ENCODE data around the gene TOM1.
A peak's percentile ranks its signal among the peaks of the same experiment; 100 is the strongest.
"Not testable (repeated sequence)": the region's sequence is repeated elsewhere in the genome, so short reads cannot be mapped to it uniquely, and the experiment has no call there.

Gene TOM1

DNA sequence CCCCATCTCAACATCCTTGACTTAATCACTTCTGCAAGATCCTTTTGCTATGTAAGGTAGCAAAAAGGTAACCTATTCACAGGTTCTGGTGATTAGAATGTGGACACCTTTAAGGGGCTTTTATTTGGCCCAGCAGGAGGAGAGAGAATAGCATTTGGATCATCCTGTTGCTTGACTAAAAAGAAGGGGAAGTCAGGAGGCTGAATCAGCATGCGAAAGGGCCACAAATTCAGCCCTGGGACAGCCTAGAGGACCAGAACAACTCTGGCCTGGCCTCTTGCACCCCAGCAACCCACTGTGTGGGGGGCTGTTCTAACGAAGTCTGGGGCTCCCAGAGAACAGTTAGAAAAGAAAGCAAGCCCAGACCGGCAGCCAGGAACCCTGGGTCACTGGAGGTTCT, 78.0 kb downstream of the TOM1 start:
- DNase-seq = no peak

- DNase-seq = no peak
Observed at GRCh38 chr22:35378621-35379020, 78.9 kb downstream of the TOM1 start.

DNA sequence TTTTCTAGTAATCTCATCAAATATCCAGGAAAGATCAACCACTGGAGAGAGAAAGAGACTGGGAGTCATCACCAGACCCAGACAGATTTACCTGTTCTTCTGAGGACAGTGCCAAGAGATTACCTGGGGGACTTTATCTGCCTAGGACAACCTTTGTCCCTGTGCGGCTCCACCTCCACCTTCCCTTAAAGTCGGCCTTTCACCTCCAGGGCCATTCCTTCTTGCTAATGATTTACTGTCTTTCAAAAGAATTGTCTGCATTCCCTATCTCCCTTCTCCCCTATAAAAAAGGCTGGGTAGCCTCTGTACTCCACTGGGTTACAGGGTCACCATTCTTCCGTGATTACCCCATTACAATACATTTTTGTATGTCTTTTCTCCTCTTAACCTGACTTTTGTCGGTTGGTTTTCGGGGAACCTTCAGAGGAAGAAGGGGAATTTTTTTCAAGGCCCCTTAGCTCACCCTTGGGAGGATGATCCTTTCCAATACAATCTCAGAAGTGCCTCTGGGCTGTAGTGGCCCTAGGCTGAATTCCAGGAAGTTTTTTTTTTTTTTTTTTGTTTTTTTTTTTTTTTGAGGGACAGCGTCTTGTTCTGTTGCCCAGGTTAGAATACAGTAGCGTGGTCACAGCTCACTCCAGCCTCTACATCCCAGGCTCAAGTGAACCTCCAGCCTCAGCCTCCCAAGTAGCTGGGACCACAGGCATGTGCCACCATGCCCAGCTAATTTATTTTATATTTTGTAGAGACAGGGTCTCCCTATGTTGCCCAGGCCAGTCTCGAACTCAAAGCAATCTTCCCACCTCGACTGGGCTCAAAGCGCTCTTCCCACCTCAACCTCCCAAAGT, 79.7 kb downstream of the TOM1 start:
- no peak for DNase-seq

DNA sequence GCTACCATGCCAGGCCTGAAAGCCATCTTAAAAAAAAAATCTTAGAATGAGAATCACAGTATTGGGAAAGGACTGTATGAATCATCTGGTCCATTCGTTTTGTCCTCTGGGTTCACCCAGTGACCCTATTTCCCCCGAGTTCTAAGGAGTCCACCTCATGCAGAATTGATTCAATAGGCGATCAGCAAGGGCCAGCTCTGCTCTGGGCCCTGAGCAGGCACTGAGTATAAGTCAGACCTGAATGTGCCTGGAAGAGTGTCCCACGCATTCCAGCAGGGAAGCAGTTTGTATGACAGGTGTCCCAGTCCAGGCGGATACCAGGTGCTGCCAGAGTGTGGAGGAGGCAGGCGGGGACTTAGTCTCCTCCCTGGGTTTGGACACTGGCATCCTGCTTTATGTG, 80.3 kb downstream of the TOM1 start:
- DNase-seq = no peak

DNA sequence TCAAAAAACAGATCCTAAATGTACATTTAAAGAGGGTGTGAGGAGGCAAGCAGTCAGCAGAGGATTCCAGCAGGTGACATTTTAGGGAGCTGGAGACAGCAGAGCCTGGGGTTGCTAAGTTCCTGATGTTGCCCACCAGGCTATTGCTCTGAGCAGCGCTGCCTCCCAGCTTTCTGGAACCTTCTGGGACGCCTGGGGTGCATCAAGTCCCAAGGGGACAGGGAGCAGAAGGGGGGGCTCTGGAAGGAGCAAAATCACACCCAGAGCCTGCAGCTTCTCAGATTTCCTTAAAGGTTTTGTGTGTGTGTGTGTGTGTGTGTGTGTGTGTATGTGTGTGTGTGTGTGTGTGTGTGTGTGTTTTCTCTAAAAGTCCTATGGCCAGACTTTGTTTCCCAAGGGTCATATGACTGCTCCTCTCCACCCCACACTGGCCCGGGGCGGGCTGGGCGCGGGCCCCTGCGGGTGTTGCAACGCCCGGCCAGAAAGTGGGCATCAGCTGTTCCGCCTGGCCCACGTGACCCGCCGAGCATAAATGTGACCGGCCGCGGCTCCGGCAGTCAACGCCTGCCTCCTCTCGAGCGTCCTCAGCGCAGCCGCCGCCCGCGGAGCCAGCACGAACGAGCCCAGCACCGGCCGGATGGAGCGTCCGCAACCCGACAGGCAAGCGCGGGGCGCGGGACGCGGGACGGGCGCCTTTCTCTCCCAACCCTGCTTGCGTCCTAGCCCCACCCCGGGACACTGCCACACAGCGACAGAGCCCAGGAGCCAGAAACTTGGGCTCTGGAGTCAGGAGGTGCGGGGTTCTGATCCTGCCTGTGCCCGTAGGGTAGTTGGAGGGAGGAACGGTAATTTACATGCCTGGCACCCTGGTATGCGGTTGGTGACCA, 81.1 kb downstream of the TOM1 start, which contains the start of gene HMOX1:
Gene HMOX1 (plus strand): TSS at position 560 of the 887 bp plus-strand sequence. CDS start 78 bp downstream, at position 638.
- peak; percentile 20 for DNase-seq

DNA sequence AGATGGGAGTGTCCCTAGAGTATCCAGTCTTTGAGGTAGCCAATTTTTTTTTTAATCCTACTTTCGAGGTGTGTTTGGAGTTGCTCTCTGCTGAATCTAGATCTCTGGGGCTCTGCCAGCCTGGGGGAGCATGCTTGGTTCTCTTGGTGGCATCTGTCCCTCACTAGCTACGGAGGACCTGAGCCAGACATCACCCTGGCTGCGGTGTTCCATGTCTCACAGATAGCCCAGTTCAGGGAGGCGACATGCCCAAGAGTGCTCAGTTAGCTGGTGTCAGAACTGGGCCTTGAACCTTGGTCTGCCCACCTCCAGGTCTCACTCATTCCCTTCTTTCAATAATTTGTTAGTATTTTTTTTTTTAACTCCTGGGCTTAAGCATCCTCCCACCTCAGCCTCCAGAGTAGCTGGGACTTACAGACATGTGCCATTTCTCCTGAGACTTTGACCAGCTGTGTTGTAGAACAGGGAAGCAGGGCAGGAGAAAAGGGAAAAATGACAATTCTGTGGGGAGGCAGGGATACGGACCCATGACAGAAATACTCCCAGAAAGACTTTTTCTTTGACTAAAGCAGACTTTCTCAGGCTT, 81.8 kb downstream of the TOM1 start:
- DNase-seq = no peak

DNA sequence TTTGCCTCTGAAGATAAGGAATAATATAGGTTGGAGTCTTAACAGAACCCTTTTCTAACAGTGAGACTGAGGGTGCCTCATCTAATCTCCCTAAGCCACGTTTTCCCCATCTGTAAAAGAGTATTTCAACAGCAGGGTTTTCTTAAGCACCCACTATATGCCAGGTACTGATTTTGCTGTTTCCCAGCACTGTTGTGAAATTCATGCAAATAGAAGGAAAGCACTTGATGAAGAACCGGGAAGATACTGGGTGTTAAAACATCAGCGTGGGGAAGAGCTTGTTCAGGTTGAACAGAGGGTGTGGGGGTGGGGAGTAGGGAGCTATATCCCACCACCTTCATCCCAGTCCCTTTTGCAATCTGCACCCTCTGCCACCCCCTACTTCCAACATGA, 84.0 kb downstream of the TOM1 start:
- no peak for DNase-seq

DNA sequence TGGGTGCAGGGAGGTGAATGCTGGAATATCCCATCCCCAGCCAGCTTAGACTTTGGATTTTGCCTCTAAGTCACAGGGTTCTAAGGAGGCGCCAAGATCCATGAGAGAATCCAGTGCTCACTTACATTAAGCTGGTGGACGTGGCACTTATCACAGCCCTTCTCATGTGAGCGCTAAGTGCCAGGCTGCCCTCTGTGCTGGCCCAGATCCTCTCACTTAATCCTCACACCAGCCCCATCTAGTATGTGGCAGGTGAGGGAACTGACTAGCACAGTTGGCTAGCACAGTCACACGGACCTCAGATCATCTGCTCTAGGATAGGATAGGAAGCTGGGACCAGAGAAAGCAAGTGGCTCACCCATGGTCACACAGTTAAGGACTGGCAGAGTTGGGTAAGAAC, 84.8 kb downstream of the TOM1 start:
- no peak for DNase-seq

DNA sequence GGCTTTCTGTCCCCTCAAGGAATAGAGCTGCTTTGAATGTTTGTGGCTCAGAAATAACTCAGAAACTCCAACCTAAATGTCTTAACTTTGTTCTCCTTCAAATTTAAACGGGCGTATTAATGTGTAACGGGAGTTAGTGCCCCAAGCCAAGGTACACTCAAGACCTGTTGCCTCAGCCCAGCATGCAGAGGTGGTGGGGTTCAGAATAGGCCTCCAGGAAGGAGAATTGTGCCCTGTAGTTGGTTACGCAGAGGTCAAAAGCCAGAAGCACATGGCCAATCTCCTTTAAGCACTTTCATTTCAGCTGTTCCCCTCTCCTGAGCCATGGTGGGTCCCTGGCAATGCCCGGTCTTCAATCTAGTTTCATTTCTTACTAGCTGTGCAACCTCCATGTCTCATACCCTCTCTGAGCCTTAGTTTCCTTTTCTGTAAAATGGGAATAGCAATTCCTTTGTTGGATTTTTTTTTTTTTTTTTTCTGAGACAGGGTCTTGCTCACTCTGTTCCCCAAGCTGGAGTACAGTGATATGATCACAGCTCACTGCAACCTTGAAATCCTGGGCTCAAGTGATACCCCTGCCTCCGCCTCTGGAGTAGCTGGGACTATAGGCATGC, 85.4 kb downstream of the TOM1 start:
- no peak for DNase-seq

- DNase-seq = no peak
Observed at GRCh38 chr22:35386670-35387288, 87.1 kb downstream of the TOM1 start.

DNA sequence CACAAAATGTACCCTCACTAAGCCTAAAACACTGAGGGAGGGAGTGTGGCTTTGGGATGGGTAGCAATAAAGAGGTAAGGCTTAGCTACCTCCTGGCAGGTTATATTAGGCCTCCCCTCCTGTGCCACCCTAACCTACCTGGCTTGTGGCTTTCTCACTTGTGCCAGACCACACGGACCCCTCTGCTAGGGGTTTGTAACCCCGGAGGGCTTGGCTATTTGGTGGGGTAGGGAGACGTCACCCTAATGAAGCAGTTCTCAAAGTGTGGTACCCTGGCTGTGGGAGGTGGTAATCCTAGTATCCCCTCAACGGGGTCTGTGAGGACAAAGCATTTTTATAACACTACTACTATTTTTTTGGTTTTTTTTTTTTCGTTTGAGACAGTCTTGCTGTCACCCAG, 91.2 kb downstream of the TOM1 start:
- DNase-seq = no peak

DNA sequence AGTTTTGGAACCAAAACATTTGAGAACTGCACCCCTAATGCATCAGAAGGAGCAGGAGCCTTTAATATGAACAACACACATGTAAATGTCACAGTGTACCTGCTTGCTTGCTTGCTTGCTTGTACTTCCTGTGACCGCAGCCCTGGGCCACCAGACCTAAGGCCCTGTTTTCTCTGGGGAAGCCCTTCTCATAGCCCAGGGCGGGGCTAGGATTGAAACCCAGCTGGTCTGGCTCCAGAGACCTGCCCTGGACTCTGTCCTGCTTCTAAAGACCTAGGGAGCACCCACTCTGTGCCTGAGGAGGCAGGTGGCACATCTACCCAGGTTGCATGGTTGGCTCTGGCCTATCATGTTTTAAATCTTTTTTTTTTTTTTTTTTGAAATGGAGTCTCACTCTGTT, 92.7 kb downstream of the TOM1 start:
- DNase-seq = no peak

GRCh38 chr22:35393116-35394010, 93.7 kb downstream of the TOM1 start:
- DNase-seq = no peak

DNA sequence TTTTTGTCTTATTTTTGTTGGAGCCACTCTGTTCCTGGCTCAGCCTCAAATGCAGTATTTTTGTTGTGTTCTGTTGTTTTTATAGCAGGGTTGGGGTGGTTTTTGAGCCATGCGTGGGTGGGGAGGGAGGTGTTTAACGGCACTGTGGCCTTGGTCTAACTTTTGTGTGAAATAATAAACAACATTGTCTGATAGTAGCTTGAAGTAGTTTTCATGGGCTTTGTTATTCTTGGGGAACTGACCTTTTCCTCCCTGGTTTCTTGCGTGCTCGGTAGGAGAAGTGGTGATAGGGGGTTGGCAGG, 94.3 kb downstream of the TOM1 start:
- no peak for DNase-seq

DNA sequence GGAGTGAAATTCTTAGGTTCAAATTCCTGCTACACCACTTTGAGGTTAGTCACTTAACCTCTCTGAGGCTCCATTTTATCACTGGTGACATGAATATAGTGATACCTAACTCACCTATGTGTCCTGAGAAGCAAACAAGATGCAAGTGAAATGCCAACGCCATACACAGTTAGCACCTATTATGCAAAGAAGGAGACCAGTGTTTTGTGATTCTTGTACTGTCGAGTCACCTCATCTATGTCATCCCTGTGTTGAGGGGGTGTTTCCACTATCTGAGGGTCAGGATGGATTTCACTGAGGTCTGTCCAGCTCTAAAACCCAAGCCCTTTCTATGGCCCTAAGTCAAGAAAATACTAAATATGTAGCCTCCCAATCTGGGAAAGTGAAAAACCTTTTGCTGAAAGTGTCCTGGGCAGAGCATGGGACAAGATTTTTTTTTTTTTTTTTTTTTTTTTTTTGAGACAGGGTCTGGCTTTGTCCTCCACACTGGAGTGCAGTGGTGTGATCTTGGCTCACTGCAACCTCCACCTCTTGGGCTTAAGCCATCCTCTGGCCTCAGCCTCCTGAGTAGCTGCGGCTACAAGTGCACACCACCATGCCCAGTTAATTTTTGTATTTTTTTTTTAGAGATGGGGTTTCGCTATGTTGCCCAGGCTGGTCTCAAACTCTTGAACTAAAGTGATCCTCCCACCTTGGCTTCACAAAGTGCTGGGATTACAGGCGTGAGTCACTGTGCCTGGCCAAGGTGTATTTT, 95.3 kb downstream of the TOM1 start:
- no peak for DNase-seq

DNA sequence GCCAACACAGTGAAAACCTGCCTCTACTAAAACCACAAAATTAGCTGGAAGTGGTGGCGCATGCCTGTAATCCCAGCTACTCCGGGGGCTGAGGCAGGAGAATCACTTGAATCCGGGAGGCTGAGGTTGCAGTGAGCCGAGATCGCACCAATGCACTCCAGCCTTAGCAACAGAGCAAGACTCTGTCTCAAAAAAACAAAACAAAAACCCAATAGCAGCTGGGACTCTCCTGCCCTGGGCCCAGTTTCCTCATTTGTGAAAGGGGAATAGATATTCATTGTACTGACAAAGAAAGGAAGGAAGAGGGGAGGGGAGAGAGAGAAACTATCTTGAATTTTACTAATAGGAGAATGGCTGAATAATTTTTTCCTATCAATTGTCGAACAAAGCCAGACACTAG, 96.9 kb downstream of the TOM1 start:
- not testable (repeated sequence) for DNase-seq

- DNase-seq = no peak
Observed at GRCh38 chr22:35397095-35397904, 97.6 kb downstream of the TOM1 start.
